ENCODE results near the gene E2F2.
"Not testable (repeated sequence)": the region's sequence is repeated elsewhere in the genome, so short reads cannot be mapped to it uniquely, and the experiment has no call there.

Gene E2F2

GRCh38 chr1:23543707-23544443, 12.8 kb upstream of the E2F2 start:
- DNase-seq (ENCODE audit: low read depth, low spot score): no peak
- Histone ChIP-seq H3K9ac (ENCODE audit: insufficient read length, low read depth) (no peak overlapping the region), H3K4me3 (ENCODE audit: insufficient read length, low read depth) (no peak overlapping the region), H3K27me3 (ENCODE audit: insufficient read depth, insufficient read length) (no peaks in the 10 kb centered on the region), H3K4me1 (ENCODE audit: insufficient read depth, insufficient read length) (no peaks in the 10 kb centered on the region), H3K36me3 (ENCODE audit: insufficient read depth, insufficient read length, low read length) (no peaks in the 10 kb centered on the region), H3K9me3 (ENCODE audit: insufficient read depth, low read length) (no peaks in the 10 kb centered on the region)
- TF ChIP-seq YY1 (IDR thresholded peaks at IDR 0.05; ENCODE audit: insufficient read depth, insufficient read length) (no peak), ZNF274 (IDR thresholded peaks at IDR 0.05; ENCODE audit: low read depth, low read length) (no peak), SUZ12 (IDR thresholded peaks at IDR 0.05; ENCODE audit: extremely low read depth, insufficient read depth, insufficient read length) (no peak)

- H3K9ac ChIP-seq (ENCODE audit: insufficient read length, low read depth); H3K4me3 ChIP-seq (ENCODE audit: insufficient read length, low read depth); H3K27me3 ChIP-seq (ENCODE audit: insufficient read depth, insufficient read length); H3K36me3 ChIP-seq (ENCODE audit: insufficient read depth, insufficient read length, low read length); H3K9me3 ChIP-seq (ENCODE audit: insufficient read depth, low read length); H3K4me1 ChIP-seq (ENCODE audit: insufficient read depth, insufficient read length); DNase-seq (ENCODE audit: low read depth, low spot score): not testable (repeated sequence)
These were observed 11.9 kb upstream of the E2F2 start for GRCh38 chr1:23542940-23543339.

- no peaks in the 10 kb centered on the region for H3K4me1 ChIP-seq (ENCODE audit: insufficient read depth, insufficient read length)
- peak; percentile 89 for DNase-seq (ENCODE audit: low read depth, low spot score)
- no peaks in the 10 kb centered on the region for H3K27me3 ChIP-seq (ENCODE audit: insufficient read depth, insufficient read length)
- no peaks in the 10 kb centered on the region for H3K36me3 ChIP-seq (ENCODE audit: insufficient read depth, insufficient read length, low read length)
- no peak overlapping the region for H3K9ac ChIP-seq (ENCODE audit: insufficient read length, low read depth)
- no peak for TF ChIP-seq YY1 (IDR thresholded peaks at IDR 0.05; ENCODE audit: insufficient read depth, insufficient read length)
- TF ChIP-seq ZNF274 (IDR thresholded peaks at IDR 0.05; ENCODE audit: low read depth, low read length): no peak
- no peak for TF ChIP-seq SUZ12 (IDR thresholded peaks at IDR 0.05; ENCODE audit: extremely low read depth, insufficient read depth, insufficient read length)
- no peak overlapping the region for H3K4me3 ChIP-seq (ENCODE audit: insufficient read length, low read depth)
- no peaks in the 10 kb centered on the region for H3K9me3 ChIP-seq (ENCODE audit: insufficient read depth, low read length)
These were observed 8.7 kb upstream of the E2F2 start for GRCh38 chr1:23539698-23540266.

GRCh38 chr1:23537296-23537973, 6.4 kb upstream of the E2F2 start:
- no peak for DNase-seq (ENCODE audit: low read depth, low spot score)
- TF ChIP-seq ZNF274 (IDR thresholded peaks at IDR 0.05; ENCODE audit: low read depth, low read length) (no peak), SUZ12 (IDR thresholded peaks at IDR 0.05; ENCODE audit: extremely low read depth, insufficient read depth, insufficient read length) (no peak), YY1 (IDR thresholded peaks at IDR 0.05; ENCODE audit: insufficient read depth, insufficient read length) (no peak)
- H3K36me3 ChIP-seq (ENCODE audit: insufficient read depth, insufficient read length, low read length): no peaks in the 10 kb centered on the region
- peaks cover 4% of the 10 kb centered on the region for H3K27me3 ChIP-seq (ENCODE audit: insufficient read depth, insufficient read length)
- no peaks in the 10 kb centered on the region for H3K4me1 ChIP-seq (ENCODE audit: insufficient read depth, insufficient read length)
- no peaks in the 10 kb centered on the region for H3K9me3 ChIP-seq (ENCODE audit: insufficient read depth, low read length)
- no peak overlapping the region for H3K4me3 ChIP-seq (ENCODE audit: insufficient read length, low read depth)
- no peak overlapping the region for H3K9ac ChIP-seq (ENCODE audit: insufficient read length, low read depth)

- H3K9me3 ChIP-seq (ENCODE audit: insufficient read depth, low read length): no peaks in the 10 kb centered on the region
- peaks cover 19% of the 10 kb centered on the region for H3K27me3 ChIP-seq (ENCODE audit: insufficient read depth, insufficient read length)
- H3K9ac ChIP-seq (ENCODE audit: insufficient read length, low read depth): no peak overlapping the region
- no peak for TF ChIP-seq SUZ12 (IDR thresholded peaks at IDR 0.05; ENCODE audit: extremely low read depth, insufficient read depth, insufficient read length)
- TF ChIP-seq ZNF274 (IDR thresholded peaks at IDR 0.05; ENCODE audit: low read depth, low read length): no peak
- TF ChIP-seq YY1 (IDR thresholded peaks at IDR 0.05; ENCODE audit: insufficient read depth, insufficient read length): no peak
- no peak for DNase-seq (ENCODE audit: low read depth, low spot score)
- no peaks in the 10 kb centered on the region for H3K36me3 ChIP-seq (ENCODE audit: insufficient read depth, insufficient read length, low read length)
- peaks cover 8% of the 10 kb centered on the region for H3K4me1 ChIP-seq (ENCODE audit: insufficient read depth, insufficient read length)
- no peak overlapping the region for H3K4me3 ChIP-seq (ENCODE audit: insufficient read length, low read depth)
These were observed 2.4 kb upstream of the E2F2 start for GRCh38 chr1:23533246-23534023.

- no peaks in the 10 kb centered on the region for H3K9me3 ChIP-seq (ENCODE audit: insufficient read depth, low read length)
- no peak for TF ChIP-seq ZNF274 (IDR thresholded peaks at IDR 0.05; ENCODE audit: low read depth, low read length)
- TF ChIP-seq SUZ12 (IDR thresholded peaks at IDR 0.05; ENCODE audit: extremely low read depth, insufficient read depth, insufficient read length): no peak
- no peak for TF ChIP-seq YY1 (IDR thresholded peaks at IDR 0.05; ENCODE audit: insufficient read depth, insufficient read length)
- DNase-seq (ENCODE audit: low read depth, low spot score): no peak
- H3K4me1 ChIP-seq (ENCODE audit: insufficient read depth, insufficient read length): peaks cover 12% of the 10 kb centered on the region
- no peaks in the 10 kb centered on the region for H3K36me3 ChIP-seq (ENCODE audit: insufficient read depth, insufficient read length, low read length)
- H3K4me3 ChIP-seq (ENCODE audit: insufficient read length, low read depth): no peak overlapping the region
- H3K9ac ChIP-seq (ENCODE audit: insufficient read length, low read depth): peak overlapping the region; percentile 59
- H3K27me3 ChIP-seq (ENCODE audit: insufficient read depth, insufficient read length): peaks cover 19% of the 10 kb centered on the region
These were observed 595 bp upstream of the E2F2 start for GRCh38 chr1:23531562-23532094.

Measured in NT2/D1 (cell line).